Measurements from ENCODE around the gene NHERF1. TPM values are rescaled to one million over a fixed set of nuclear protein-coding genes. Genes with fewer than 3 reads are reported as not detected.

Gene NHERF1
- total and polyA plus RNA-seq, 5 experiments from 2014 or later: 158 to 351 (median 277) TPM

DNA sequence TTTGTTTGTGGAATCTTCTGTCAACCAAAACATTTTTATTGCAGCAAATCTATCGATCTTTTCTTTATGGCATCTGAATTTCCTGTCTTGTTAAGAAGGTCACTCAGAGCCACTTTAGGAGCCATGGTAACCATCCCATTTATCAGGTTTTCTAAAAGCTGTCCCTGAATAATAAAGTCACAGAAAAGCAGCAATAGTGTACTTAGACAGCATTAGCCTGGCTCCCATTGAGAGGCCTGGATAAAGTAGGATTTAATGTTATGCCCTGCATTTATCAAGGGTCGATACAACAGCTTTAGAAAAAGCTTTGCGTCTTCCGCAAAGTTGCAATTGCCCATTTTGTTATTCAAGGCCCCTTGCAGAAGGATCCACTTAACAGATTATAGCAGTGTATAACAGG is 25.6 kb upstream of the NHERF1 start:
- H3K4me3 Mint-ChIP-seq: no peak overlapping the region
- H3K9me3 Mint-ChIP-seq: no peaks in the 10 kb centered on the region
- H3K36me3 Mint-ChIP-seq: no peaks in the 10 kb centered on the region
- peaks cover 0 to 2% (median 0%) of the 10 kb centered on the region in 5 donors for H3K27me3 Mint-ChIP-seq
- no peak for ATAC-seq
- no peak for DNase-seq
- H3K4me1 Mint-ChIP-seq: peaks cover 0 to 8% (median 0%) of the 10 kb centered on the region in 4 donors
- POLR2A ChIA-PET: interaction anchor here (0.7 kb wide), 1 partner anchor 19 kb away, joined by 3 read pairs; no protein-coding TSS in a partner anchor
- no peak overlapping the region for H3K27ac Mint-ChIP-seq

- Mint-ChIP-seq H3K27me3 (peaks cover 0 to 2% (median 0%) of the 10 kb centered on the region in 5 donors), H3K36me3 (no peaks in the 10 kb centered on the region), H3K27ac (no peak overlapping the region), H3K4me1 (peaks cover 0 to 8% (median 0%) of the 10 kb centered on the region in 4 donors), H3K4me3 (no peak overlapping the region), H3K9me3 (no peaks in the 10 kb centered on the region)
- DNase-seq: no peak
- ATAC-seq: no peak
- POLR2A ChIA-PET: no interaction called here
Observed at GRCh38 chr17:74723891-74724290, 24.5 kb upstream of the NHERF1 start.

DNA sequence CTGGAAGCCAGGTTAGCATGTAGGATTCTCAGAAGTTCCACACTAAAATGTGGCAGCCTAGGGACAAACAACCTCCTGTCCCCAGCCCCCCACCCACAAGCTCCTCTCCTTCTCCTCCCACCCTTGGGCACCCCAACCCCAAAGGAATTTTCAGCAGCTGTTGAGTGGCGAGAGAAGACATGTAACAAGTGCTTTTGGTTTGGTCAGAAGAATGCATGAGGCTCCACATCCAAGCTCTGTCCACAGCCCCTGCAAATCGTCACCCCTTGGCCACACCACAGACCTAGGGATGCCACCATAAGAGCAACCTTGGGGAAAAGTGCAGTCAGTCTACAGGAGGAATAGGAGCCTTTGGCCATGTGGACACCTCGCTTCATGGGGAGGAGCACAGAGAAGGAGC is 23.3 kb upstream of the NHERF1 start:
- Mint-ChIP-seq H3K4me1 (peaks cover 0 to 14% (median 0%) of the 10 kb centered on the region in 4 donors), H3K27me3 (peaks cover 0 to 2% (median 0%) of the 10 kb centered on the region in 5 donors)
- ATAC-seq: no peak

DNA sequence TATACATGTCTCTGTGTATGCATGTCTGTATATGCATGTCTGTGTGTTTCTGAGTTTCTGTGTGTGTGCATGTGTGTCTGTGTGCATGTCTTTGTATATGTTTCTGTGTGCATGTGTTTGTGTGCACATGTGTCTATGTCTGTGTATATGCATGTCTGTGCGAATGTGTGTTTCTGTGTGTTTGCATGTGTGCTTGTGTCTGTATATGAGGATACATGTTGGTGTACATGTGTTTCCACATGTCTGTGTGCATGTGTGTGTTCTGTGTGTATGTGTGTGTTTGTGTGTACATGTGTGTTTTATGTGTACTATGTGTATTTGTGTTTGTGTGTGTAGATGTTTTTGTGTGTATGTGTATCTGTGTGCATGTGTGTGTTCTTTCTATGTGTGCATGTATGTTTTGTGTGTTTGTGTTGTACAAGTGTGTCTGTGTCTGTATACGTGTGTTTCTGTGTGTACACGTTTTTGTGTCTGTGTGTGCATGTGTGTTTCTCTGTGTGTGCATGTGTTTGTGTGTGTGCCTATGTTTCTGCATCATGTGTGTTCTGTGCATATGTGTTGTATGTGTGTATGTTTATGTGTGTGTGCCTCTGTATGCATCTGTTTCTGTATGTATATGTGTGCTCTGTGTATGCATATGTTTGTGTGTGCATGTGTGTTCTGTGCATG is 20.3 kb upstream of the NHERF1 start:
- Mint-ChIP-seq H3K27ac (no peak overlapping the region), H3K36me3 (no peaks in the 10 kb centered on the region), H3K4me3 (no peak overlapping the region), H3K9me3 (no peaks in the 10 kb centered on the region), H3K27me3 (no peaks in the 10 kb centered on the region), H3K4me1 (peaks cover 0 to 21% (median 6%) of the 10 kb centered on the region in 4 donors)
- ATAC-seq (no peak), DNase-seq (no peak)
- POLR2A ChIA-PET: no interaction called here

More for the DNA sequence above, 23.3 kb upstream of the NHERF1 start:
- no peak for DNase-seq
- Mint-ChIP-seq H3K36me3 (no peaks in the 10 kb centered on the region), H3K27ac (peak overlapping the region in 1 of 10 donors; percentile 9), H3K4me3 (no peak overlapping the region), H3K9me3 (no peaks in the 10 kb centered on the region)
- POLR2A ChIA-PET: interaction anchor here (0.5 to 1.2 kb wide), 4 partner anchors 11 to 58 kb away, joined by 3 read pairs; no protein-coding TSS in a partner anchor

GRCh38 chr17:74728702-74729075 is 19.7 kb upstream of the NHERF1 start:
- POLR2A ChIA-PET: interaction anchor here (1.2 kb wide), 1 partner anchor 21 kb away, joined by 3 read pairs; no protein-coding TSS in a partner anchor
- Mint-ChIP-seq H3K27ac (no peak overlapping the region), H3K4me1 (peaks cover 0 to 21% (median 6%) of the 10 kb centered on the region in 4 donors), H3K27me3 (no peaks in the 10 kb centered on the region), H3K9me3 (no peaks in the 10 kb centered on the region), H3K4me3 (no peak overlapping the region), H3K36me3 (no peaks in the 10 kb centered on the region)
- ATAC-seq: no peak
- DNase-seq: no peak

DNA sequence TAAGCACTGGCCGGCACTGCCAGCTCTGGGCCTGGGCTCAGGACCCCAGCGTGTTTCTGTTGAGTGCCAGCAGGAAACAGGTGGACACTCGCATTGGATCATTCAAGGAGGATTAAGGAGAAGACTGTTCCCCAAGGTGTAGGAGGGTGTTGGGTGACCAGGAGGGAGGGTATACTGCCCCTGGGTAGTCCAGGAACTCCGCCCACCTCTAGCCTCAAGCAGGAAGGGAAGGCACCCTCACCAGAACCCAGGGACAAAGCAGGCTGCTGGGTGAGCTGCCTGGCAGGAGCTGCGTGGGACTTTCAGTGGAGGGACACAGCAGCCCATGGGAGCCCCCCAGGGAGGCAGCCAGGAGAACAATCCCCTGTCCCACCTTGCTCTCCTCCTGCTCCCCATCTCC is 19.1 kb upstream of the NHERF1 start:
- no peaks in the 10 kb centered on the region for H3K9me3 Mint-ChIP-seq
- H3K27me3 Mint-ChIP-seq: no peaks in the 10 kb centered on the region
- H3K36me3 Mint-ChIP-seq: no peaks in the 10 kb centered on the region
- ATAC-seq (no peak), DNase-seq (no peak)
- POLR2A ChIA-PET: interaction anchor here (1.2 kb wide), 1 partner anchor 20 kb away, joined by 3 read pairs; no protein-coding TSS in a partner anchor
- H3K4me3 Mint-ChIP-seq: no peak overlapping the region
- H3K4me1 Mint-ChIP-seq: peaks cover 0 to 19% (median 7%) of the 10 kb centered on the region in 4 donors
- no peak overlapping the region for H3K27ac Mint-ChIP-seq

DNA sequence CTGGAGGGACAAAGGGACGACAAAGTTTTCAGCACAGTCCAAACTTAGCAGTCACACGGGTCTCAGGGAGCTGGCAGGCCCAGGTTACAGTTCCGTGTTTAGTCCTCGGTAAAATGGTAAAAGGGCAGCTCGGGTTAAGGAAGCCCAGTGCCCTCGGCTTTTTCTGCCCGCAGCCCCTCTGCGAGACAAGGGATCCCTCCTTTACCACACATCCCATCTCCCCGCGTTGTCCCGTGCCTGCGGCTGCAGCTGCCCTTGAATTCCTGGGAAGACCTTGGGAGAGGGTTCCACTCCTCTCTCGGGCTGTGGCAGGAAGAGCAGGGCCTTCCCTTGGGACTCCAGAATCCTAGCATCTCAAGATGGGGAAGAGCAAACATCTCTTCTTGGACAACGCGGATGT is 18.6 kb upstream of the NHERF1 start:
- Mint-ChIP-seq H3K9me3 (no peaks in the 10 kb centered on the region), H3K36me3 (no peaks in the 10 kb centered on the region), H3K27me3 (no peaks in the 10 kb centered on the region), H3K4me1 (peaks cover 3 to 23% (median 12%) of the 10 kb centered on the region in 4 donors), H3K4me3 (peak overlapping the region in 2 of 10 donors; percentile 10 to 23), H3K27ac (no peak overlapping the region)
- POLR2A ChIA-PET: interaction anchor here (1.2 kb wide), 1 partner anchor 20 kb away, joined by 3 read pairs; no protein-coding TSS in a partner anchor
- DNase-seq (no peak), ATAC-seq (no peak)

GRCh38 chr17:74730491-74731346 is 17.7 kb upstream of the NHERF1 start:
- Mint-ChIP-seq H3K27me3 (no peaks in the 10 kb centered on the region), H3K4me3 (peak overlapping the region in 1 of 10 donors; percentile 63), H3K9me3 (no peaks in the 10 kb centered on the region), H3K36me3 (no peaks in the 10 kb centered on the region), H3K27ac (peak overlapping the region in 4 of 10 donors; percentile 13 to 40 (median 33)), H3K4me1 (peaks cover 4 to 26% (median 14%) of the 10 kb centered on the region in 4 donors)
- POLR2A ChIA-PET: no interaction called here
- DNase-seq: peak in 3 of 10 donors; percentile 26 to 64 (median 41)
- ATAC-seq: peak; percentile 78 to 87

GRCh38 chr17:74731347-74731605 is 17.2 kb upstream of the NHERF1 start:
- no peak overlapping the region for H3K4me3 Mint-ChIP-seq
- H3K36me3 Mint-ChIP-seq: no peaks in the 10 kb centered on the region
- no peaks in the 10 kb centered on the region for H3K27me3 Mint-ChIP-seq
- DNase-seq (no peak), ATAC-seq (no peak)
- H3K9me3 Mint-ChIP-seq: no peaks in the 10 kb centered on the region
- peaks cover 6 to 31% (median 16%) of the 10 kb centered on the region in 4 donors for H3K4me1 Mint-ChIP-seq
- H3K27ac Mint-ChIP-seq: no peak overlapping the region
- POLR2A ChIA-PET: interaction anchor here (0.6 kb wide), 1 partner anchor 372 kb away, joined by 5 read pairs; no protein-coding TSS in a partner anchor

GRCh38 chr17:74732042-74732867 is 16.2 kb upstream of the NHERF1 start:
- POLR2A ChIA-PET: interaction anchor here (0.7 kb wide), 1 partner anchor 44 kb away, joined by 3 read pairs; a partner anchor contains a TSS
- no peak overlapping the region for H3K4me3 Mint-ChIP-seq
- H3K36me3 Mint-ChIP-seq: no peaks in the 10 kb centered on the region
- no peaks in the 10 kb centered on the region for H3K9me3 Mint-ChIP-seq
- DNase-seq (no peak), ATAC-seq (no peak)
- no peak overlapping the region for H3K27ac Mint-ChIP-seq
- H3K27me3 Mint-ChIP-seq: no peaks in the 10 kb centered on the region
- peaks cover 9 to 34% (median 20%) of the 10 kb centered on the region in 4 donors for H3K4me1 Mint-ChIP-seq

- H3K4me1 Mint-ChIP-seq: peaks cover 11 to 41% (median 26%) of the 10 kb centered on the region in 4 donors
- no peaks in the 10 kb centered on the region for H3K36me3 Mint-ChIP-seq
- peak overlapping the region in 1 of 10 donors; percentile 56 for H3K27ac Mint-ChIP-seq
- H3K9me3 Mint-ChIP-seq: no peaks in the 10 kb centered on the region
- DNase-seq: no peak
- POLR2A ChIA-PET: no interaction called here
- no peaks in the 10 kb centered on the region for H3K27me3 Mint-ChIP-seq
- H3K4me3 Mint-ChIP-seq: no peak overlapping the region
- no peak for ATAC-seq
Observed at GRCh38 chr17:74733365-74734122, 14.9 kb upstream of the NHERF1 start.

GRCh38 chr17:74734256-74734655 is 14.2 kb upstream of the NHERF1 start:
- no peak for ATAC-seq

More at GRCh38 chr17:74734256-74734655, 14.2 kb upstream of the NHERF1 start:
- peaks cover 16 to 47% (median 33%) of the 10 kb centered on the region in 4 donors for H3K4me1 Mint-ChIP-seq
- H3K27me3 Mint-ChIP-seq: no peaks in the 10 kb centered on the region
- no peaks in the 10 kb centered on the region for H3K36me3 Mint-ChIP-seq
- no peak for DNase-seq
- POLR2A ChIA-PET: interaction anchor here (0.8 kb wide), 1 partner anchor 49 kb away, joined by 3 read pairs; no protein-coding TSS in a partner anchor
- no peak overlapping the region for H3K4me3 Mint-ChIP-seq
- peak overlapping the region in 8 of 10 donors; percentile 13 to 92 (median 61) for H3K27ac Mint-ChIP-seq
- no peaks in the 10 kb centered on the region for H3K9me3 Mint-ChIP-seq
